Ishikawa (cell line): ENCODE results near the gene TMEM50A.

Experiments
- CEBPB ChIP-seq: IDR thresholded peaks from 2 replicates; pipeline ENCODE4 v1.6.1; 2012
- CREB1 ChIP-seq: IDR thresholded peaks from 2 replicates; pipeline ENCODE4 v1.6.1; 2012; ENCODE audit warnings: low read depth
- EP300 ChIP-seq: IDR thresholded peaks from 2 replicates; pipeline ENCODE4 v1.6.1; 2012; ENCODE audit warnings: borderline replicate concordance
- RAD21 ChIP-seq: IDR thresholded peaks from 2 replicates; pipeline ENCODE4 v1.6.1; 2012; ENCODE audit warnings: low read depth
- YY1 ChIP-seq: IDR thresholded peaks from 2 replicates; pipeline ENCODE4 v1.6.1; 2012; ENCODE audit warnings: low read depth
- TF ChIP-seq, protein P1 (sequence below): IDR thresholded peaks from 2 replicates; pipeline ENCODE4 v1.6.1; 2012; ENCODE audit warnings: low read depth, mild to moderate bottlenecking
- TF ChIP-seq, protein P2 (sequence below): IDR thresholded peaks from 2 replicates; pipeline ENCODE4 v1.6.1; 2012

DNA sequence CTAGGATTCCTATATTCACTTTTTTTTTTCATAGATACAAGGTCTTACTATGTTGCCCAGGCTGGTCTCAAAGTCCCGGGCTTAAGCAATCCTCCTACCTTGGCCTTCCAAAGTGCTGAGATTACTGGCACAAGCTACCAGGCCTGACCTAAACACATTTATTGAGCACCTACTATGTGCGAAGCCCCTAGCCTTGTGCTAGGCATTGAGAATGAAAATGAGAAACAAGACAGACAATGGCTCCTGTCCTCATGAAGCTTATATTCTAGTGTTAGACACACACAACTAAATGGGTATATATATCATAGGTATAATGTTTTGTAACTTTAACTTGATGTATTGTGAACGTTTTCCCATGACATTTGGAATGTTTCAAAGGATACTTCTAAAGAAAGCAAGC is 11.5 kb downstream of the TMEM50A start:
- TF ChIP-seq CEBPB (no peak), EP300 (no peak), RAD21 (no peak), YY1 (no peak), CREB1 (no peak)
- TF ChIP-seq, protein P1, sequence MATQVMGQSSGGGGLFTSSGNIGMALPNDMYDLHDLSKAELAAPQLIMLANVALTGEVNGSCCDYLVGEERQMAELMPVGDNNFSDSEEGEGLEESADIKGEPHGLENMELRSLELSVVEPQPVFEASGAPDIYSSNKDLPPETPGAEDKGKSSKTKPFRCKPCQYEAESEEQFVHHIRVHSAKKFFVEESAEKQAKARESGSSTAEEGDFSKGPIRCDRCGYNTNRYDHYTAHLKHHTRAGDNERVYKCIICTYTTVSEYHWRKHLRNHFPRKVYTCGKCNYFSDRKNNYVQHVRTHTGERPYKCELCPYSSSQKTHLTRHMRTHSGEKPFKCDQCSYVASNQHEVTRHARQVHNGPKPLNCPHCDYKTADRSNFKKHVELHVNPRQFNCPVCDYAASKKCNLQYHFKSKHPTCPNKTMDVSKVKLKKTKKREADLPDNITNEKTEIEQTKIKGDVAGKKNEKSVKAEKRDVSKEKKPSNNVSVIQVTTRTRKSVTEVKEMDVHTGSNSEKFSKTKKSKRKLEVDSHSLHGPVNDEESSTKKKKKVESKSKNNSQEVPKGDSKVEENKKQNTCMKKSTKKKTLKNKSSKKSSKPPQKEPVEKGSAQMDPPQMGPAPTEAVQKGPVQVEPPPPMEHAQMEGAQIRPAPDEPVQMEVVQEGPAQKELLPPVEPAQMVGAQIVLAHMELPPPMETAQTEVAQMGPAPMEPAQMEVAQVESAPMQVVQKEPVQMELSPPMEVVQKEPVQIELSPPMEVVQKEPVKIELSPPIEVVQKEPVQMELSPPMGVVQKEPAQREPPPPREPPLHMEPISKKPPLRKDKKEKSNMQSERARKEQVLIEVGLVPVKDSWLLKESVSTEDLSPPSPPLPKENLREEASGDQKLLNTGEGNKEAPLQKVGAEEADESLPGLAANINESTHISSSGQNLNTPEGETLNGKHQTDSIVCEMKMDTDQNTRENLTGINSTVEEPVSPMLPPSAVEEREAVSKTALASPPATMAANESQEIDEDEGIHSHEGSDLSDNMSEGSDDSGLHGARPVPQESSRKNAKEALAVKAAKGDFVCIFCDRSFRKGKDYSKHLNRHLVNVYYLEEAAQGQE: no peak
- TF ChIP-seq, protein P2, sequence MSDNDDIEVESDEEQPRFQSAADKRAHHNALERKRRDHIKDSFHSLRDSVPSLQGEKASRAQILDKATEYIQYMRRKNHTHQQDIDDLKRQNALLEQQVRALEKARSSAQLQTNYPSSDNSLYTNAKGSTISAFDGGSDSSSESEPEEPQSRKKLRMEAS: no peak
